COLO668 (cell line): Measurements from ENCODE around the gene CLCN3.
"Not testable (repeated sequence)": the region's sequence is repeated elsewhere in the genome, so short reads cannot be mapped to it uniquely, and the experiment has no call there.

ENCODE experiments used
- DNase-seq: peaks from one replicate; lab custom pipeline; 2025; ENCODE audit not compliant: unreplicated experiment; lab: John Stamatoyannopoulos, UW

CLCN3 gene

DNA sequence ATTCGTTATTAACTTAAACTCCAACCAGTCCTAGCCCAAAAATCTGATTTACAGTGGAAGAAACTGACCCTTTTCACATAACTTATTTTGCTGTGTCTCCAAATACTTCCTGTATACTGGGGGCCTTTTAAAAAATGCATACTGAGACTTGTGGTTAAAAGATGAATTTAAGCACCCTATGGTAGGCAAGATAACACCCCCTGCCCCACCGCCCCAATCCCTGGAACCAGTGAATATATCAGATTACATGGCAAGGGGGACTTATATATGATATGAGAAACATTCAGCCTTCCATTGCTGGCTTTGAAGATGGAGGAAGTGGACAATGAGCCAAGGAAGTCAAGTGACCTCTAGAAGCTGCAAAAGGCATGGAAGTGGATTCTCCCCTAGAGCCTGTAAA lies 3.1 kb upstream of the CLCN3 start:
- DNase-seq: no peak

DNA sequence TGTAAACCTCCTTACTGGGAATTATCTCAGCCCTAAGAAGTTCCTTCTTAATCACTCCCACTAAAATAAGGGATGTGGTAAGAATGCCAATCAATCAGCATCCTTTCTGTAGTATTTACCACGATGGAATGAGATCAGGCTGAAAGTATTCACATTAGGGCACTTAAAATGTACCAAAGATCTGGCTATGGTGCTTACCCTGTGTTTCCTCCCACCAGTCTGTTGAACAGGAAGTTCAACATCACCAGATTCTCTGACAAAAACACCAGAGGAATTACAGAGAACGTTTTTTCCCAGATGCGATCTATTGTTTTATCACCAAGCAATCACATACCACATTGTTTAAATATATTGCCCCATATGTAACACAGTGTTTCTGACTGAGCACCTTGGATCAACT lies 2.1 kb upstream of the CLCN3 start:
- DNase-seq: no peak

DNA sequence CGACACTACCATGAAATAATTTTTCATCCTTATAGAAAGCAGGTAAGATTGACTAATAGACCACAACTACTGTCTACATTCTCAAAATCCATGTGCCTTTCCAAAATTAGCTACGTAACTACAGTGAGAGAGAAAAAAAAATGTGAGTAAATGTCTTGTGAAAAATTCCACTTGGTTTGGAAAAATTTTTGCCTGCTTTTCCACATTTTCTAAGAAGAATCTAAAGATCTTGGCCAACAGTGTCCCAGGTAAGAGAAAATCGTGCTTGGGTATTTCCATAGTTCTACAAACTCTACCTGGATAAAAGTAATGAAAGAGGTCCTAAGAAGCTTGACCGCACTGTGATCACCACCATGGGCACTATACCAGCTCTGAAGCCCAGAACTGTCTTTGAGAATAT lies 1.4 kb upstream of the CLCN3 start:
- no peak for DNase-seq

DNA sequence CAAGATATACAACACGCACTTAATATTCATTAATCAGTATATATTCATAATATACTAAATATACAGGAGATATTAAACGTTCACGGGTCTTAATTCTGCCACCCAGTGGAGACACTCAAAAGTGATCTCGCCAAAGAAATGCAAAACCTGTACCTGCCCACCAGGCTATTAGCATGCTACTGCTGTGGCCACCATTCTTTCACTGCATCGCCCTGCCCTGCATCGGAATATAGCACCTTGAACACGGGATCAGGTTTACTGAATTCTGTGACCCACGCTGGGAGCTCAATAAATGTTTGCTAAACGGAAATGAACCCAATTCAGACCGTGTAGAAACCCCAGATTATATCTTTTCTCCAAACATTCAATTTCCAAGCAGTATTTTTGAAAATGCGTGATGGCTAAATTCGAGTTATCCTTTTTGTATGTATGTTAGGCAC lies 840 bp upstream of the CLCN3 start:
- peak; percentile 37 for DNase-seq

DNA sequence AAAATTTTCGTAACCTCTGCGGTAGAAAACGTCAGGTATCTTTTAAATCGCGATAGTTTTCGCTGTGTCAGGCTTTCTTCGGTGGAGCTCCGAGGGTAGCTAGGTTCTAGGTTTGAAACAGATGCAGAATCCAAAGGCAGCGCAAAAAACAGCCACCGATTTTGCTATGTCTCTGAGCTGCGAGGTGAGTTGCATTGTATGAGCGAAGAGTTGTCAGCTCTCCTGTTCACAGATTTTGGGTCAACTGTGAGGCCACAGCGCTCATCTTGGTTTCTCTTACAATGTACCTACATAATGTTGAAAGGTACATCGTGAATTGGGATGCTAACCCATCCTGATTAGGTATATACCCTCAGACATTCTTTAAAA lies 486 bp downstream of the CLCN3 start:
- peak; percentile 19 for DNase-seq

DNA sequence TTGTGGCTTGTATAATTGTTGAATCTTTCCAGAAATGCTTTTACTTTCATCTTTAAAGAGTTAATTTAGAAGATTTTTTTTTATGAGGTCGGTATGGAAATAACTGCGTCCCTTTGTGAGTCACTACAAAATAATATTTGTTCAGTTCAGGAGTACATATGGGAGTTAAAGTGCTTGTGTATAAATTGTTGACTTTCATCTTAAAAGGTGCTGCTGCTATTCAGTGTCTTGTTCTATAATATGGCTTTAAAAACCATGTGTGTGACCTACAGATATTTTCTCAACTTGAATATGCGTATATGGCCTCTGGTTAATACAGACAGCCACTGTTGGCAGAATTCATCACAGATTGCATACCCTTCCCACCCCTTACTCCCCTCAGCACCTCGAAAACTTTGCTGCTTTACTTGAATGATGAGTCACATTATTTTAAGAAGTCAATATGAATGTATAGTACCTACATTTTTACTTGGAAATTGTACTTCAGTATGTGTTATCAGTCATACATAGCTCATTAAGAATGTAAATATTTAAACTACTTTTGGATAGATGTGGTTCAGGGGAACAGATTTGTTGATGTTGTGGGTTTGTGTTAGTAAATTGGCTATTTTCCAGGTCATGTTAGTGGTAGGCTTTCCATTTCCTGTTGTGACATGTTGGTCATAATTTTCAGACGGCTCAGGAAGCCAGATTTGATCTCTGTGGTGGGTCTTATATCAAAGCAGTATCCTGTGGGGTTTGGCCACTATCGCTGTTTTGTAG lies 1.5 kb downstream of the CLCN3 start:
- DNase-seq: no peak

DNA sequence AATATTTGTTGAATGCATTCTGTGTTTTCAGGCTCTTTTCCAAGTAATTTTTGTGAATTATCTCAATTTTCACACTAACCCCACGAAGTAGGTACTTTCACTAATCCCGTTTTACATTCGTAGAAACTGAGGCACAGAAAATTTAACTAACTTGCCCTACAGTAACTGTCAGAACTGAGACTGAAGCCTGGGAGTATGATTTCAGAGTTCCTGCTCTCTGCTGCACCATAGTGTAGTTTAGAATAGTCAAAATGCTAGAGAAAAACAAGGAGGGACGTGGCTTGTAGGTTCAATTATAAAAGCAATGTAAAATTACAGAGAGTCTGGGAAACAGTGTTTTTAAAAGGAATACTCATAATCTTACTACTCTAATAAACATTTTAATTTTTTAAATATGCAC lies 2.2 kb downstream of the CLCN3 start:
- no peak for DNase-seq

DNA sequence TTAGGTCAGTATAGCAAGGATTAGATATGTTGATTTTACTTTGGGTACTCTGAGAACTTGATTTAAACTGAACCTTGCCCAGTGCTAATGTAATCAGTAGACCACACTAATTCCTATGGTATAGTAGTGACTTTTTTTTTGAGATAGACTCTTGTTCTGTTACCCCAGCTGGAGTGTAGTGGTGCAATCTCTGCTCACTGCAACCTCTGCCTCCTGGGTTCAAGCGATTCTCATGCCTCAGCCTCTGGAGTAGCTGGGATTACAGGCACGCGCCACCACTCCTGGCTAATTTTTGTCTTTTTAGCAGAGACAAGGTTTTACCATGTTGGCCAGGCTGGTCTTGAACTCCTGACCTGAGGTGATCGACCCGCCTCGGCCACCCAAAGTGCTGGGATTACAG lies 3.6 kb downstream of the CLCN3 start:
- not testable (repeated sequence) for DNase-seq

DNA sequence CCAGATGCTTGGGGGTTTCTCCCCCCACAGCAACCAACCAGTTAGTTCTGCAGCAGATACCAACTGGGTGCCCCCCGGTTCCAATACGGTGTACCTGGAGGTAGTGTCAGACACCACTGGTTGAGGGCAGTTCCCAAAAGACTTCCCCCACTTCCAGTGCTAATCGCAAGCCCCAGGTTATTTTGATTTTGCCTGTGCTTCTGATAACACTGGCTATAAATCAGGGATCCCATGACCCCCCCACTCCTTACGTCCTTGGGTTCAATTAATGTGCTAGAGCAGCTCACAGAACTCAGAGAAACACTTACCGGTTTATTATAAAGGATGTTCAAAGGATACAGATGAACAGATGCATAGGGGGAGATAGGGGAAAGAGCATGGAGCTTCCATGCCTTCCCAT lies 5.5 kb downstream of the CLCN3 start:
- DNase-seq: no peak

DNA sequence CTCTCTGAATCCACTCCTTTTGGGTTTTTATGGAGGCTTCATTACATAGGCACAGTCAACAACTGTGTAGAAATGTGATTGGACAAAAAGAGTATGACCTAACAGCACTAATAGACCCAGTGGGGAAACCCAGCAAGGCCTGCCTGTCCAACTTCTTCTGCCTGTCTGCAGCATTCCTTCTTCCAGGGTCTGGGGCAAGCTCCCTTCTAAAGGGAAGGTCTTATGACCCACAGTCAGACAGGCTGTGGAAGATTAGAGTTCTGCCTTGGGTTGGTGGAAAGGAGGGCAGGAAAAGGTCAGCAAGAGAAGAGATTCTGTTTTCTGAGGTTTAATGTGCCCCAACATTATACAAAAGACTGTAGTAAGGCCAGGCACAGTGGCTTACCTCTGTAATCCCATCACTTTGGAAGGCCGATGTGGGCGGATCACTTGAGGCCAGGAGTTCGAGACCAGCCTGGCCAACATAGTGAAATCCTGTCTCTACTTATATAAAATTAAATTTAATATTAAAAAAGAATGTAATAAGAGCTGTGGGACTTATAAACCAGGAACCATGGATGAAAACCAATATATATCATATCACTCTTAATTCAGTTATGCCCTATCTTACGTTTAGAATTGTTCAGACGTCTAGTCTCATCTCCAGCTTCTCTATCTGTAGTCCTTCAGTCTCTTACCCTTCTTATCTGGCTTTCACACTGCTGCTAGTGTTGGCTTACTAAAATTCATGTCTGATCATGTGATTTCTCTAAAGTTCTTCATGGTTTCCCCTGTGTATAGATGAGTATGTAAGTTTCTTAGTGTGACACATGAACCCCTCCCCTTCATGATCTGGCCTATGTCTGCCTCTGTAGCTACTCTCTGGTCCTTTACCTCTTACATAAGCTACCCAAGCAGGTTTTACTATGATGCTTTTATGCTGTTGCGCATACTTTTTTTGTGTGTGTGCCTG lies 6.2 kb downstream of the CLCN3 start:
- DNase-seq: no peak

DNA sequence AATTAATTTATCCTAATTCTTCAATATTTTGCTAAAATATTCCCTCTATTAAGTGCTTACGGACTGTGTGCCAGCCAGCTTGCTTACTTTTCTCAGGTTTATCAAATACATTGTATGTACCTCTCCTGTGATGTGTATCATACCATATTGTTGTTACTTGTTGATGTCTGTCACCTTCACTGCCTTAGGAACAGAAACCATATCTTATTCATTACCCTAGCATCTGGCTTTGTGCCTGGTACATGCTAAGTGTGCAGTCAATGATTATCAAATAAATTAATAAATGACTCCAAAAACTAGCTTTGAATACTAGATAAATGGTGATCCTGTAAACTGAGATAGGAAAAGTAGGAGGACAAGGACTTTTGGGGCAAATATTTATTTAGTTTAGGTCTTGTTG lies 6.9 kb downstream of the CLCN3 start:
- no peak for DNase-seq

DNA sequence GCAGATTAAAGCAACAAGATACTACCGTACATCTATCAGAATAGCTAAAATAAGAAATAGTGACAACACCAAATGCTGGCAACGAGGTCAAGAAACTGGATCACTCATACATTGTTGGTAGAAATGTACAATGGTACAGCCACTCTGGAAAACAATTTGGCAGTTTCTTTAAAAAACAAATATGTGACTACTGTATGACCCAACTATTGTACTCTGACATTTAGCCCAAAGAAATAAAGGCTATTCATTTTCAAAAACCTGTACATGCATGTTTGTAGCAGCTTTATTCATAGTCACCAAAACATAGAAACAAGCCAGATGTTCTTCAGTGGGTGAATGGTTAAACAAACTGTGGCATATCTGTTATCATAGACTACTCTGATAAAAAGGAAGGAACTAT lies 8.2 kb downstream of the CLCN3 start:
- no peak for DNase-seq

DNA sequence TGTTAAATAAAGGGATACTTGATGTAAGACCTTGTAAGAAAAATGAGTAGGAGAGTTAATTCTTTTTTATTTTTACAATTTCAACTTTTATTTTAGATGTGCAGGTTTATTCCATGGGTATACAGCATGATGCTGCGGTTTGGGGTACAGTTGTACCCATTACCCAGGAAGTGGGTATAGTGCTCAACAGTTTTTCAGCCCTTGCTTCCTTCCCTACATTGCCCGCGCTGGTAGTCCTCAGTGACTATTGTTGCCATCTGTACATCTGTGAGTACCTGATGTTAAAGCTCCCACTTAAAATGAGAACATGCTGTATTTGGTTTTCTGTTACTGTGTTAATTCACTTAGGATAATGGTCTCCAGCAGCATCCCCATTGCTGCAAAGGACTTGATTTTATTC lies 9.7 kb downstream of the CLCN3 start:
- DNase-seq: no peak

DNA sequence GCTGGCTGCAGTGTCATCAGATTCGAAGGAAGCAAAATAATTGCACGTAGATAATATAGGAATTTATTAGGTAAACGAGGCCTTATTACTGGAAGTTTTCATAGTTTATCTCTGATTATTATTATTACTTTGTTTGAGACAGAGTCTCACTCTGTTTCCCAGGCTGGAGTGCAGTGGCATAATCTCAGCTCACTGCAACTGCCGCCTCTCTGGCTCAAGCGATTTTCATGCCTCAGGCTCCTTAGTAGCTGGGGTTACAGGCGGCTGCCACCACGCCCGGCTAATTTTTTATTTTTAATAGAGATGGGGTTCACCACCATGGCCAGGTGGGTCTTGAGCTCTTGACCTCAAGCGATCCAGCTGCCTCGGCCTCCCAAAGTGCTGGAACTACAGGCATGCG lies 12.5 kb downstream of the CLCN3 start:
- no peak for DNase-seq

DNA sequence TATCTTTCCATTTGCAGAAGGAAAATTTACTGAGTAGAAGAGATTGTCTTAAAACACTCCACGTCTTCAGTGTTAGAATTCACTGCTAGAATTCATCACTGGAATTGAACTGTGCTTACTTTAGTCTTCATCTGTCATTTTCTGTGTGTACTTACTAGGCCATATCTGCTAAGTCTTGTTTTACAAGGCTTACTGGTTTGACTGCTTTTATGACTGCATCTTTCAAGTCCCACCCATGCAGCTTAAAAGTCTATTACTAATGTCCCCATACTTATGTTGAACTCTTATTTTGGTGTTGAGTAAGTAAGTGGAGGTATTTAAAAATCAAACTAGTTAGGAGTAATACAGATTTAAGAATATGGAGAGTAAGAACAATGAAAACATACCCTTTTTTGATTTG lies 14.6 kb downstream of the CLCN3 start:
- no peak for DNase-seq

DNA sequence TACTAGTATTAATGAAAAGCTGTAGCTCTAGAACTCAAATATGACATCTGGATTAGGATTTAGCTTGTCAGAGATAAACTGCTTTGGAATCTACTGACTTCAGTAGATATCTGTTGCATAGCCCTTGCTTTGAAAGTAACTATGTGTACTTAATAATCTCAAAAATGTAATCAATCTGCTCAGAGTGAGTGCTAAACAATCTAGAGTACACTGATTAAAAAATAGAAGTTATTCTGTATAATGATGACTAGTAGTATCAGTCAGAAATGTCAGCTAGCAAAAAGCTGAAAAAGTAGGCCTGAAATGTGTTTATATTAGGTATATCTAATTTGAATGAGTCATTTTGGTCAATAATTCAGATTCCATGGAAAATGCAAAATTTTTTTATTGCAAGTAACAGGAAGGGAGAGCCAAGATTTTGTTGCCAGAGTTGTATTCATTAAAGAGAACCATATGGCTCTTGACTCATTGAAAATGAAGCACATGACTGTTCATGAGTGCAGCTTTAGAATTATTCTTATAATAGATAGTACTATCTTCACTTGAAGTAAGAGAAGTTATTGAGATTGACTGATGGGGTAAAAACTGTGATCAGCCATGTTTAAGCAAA lies 20.0 kb downstream of the CLCN3 start:
- no peak for DNase-seq

DNA sequence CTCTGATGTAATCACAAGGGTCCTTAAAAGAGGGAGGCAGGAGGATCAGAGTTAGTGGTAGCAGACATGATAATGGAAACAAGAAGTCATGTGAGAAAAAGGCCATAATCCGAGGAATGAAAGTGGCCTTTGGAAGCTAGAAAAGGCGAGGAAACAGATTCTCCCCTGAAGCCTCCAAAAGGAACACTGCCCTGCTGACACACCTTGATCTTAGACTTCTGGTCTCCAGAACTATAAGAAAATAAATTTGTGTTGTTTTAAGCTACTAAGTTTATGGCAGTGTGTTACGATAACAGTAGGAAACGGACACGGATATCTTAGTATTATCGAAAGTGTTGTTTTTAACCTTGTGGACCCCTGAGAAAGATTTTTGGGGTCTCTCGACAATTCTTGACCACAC lies 24.4 kb downstream of the CLCN3 start:
- no peak for DNase-seq

DNA sequence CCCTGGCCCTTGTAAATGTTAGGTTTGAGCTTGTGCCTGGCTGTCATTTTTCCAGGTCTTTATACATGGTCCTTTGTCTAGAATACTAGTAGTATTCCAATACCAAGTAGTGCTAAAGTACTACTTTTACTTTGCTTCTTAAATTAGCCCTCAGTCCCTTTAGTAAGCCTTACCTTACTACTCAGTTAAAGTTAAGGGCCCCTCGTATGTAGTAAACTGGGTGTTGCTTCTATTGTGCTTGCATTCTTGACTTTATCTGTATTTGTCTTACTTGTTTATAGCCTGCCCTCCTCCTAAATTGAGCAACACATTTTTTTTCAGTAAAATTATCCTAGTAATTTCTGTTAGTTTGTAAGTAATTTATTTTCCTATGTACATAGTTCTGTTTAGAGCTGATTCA lies 25.2 kb downstream of the CLCN3 start:
- DNase-seq: no peak

DNA sequence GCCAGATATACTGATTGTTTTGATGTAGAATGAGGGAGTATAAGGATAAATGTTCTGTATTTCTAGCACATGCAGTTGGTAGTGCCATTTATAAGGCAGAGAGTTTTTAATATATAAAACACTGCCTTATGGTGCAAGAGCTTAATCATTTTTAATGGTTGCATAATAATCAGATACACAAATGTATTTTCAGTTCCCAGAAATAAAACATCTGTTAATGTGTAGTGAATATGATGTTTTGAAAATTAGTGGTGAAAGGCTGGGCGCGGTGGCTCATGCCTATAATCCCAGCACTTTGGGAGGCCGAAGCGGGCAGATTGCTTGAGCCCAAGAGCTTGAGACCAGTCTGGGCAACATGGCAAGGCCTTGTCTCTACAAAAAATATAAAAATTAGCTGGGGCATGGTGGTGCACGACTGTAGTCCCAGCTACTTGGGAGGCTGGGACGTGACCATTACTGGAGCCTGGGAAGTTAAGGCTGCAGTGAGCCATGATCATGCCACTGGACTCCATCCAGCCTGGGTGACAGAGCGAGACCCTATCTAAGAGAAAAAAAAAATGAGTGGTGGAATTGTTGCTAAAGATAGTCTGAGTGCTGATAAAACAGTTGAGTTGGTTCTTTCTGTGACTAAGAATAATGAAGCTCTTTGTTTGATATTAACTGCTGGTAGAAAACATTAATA lies 29.3 kb downstream of the CLCN3 start:
- no peak for DNase-seq

DNA sequence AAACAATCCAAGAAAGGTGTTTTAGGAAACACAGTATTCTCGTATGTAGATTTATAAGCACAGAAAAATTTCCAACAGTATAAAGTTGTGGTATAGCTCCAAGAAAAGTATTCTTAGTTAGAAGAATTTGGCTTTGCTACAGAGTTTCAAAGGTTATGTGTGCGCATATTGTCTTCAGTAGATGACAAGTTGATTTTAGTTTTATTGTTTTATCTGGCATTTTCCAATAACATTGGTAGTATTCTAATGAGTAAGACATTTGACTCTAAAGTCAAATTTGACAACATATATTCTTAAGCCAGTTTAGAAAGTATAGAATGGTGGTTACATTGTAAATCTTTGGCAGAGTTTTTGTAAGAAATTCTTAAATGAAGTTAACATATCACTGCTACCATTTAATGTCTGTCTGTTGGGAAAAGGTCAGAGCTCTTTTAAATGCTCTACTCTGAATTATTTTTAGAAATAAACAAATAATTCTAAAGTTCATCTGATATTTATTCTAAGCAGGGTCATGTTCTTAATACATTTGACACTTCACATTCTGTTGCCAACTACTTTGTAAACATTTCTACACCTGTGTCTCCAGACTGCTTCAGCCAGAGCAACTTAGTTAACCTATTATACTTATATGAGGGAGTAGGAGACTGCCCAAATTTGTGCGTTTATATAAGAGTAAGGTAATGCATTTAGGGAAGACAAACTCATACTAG lies 30.0 kb downstream of the CLCN3 start:
- DNase-seq: no peak

DNA sequence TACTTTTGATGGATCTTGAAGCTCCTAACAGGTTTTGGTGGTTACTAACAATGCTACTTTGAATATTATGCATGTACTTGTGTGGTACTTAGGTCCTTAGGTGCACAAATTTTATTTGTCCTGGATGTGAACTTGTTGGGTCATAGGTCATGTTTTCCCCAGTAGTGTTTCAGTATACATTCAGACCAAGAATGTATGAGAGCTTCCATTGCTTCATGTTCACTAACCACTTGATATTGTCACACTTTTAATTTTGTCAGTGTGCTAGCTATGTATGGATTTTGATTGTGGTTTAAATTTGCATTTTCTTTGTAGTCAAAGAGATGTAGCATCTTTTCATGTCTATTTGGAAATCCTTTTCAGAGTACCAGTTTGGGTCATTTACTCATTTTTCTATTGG lies 32.2 kb downstream of the CLCN3 start:
- no peak for DNase-seq
